ENCODE measurements around the gene HHAT.

The HHAT gene

GRCh38 chr1:210446479-210446878, 117.8 kb downstream of the HHAT start:
- peak; percentile 49 for DNase-seq

GRCh38 chr1:210447456-210448057, 118.9 kb downstream of the HHAT start:
- no peak for DNase-seq

GRCh38 chr1:210448297-210448892, 119.7 kb downstream of the HHAT start:
- peak; percentile 15 for DNase-seq

- DNase-seq = no peak
Observed at GRCh38 chr1:210455840-210456603, 127.3 kb downstream of the HHAT start.

- DNase-seq = no peak
Observed at GRCh38 chr1:210456731-210457255, 128.1 kb downstream of the HHAT start.

- no peak for DNase-seq
Observed at GRCh38 chr1:210457568-210457967, 128.9 kb downstream of the HHAT start.

- DNase-seq = peak; percentile 2
Observed at GRCh38 chr1:210464519-210465039, 135.9 kb downstream of the HHAT start.

- no peak for DNase-seq
Observed at GRCh38 chr1:210465150-210465549, 136.4 kb downstream of the HHAT start.

GRCh38 chr1:210467440-210468043, 138.8 kb downstream of the HHAT start:
- no peak for DNase-seq

- no peak for DNase-seq
Observed at GRCh38 chr1:210469441-210469840, 140.7 kb downstream of the HHAT start.

- no peak for DNase-seq
Observed at GRCh38 chr1:210475321-210475720, 146.6 kb downstream of the HHAT start.

- DNase-seq = no peak
Observed at GRCh38 chr1:210475806-210476205, 147.1 kb downstream of the HHAT start.

- no peak for DNase-seq
Observed at GRCh38 chr1:210476730-210477129, 148.0 kb downstream of the HHAT start.

- no peak for DNase-seq
Observed at GRCh38 chr1:210477328-210477924, 148.7 kb downstream of the HHAT start.

- no peak for DNase-seq
Observed at GRCh38 chr1:210478820-210479219, 150.1 kb downstream of the HHAT start.

GRCh38 chr1:210482491-210482890, 153.8 kb downstream of the HHAT start:
- DNase-seq = no peak

- no peak for DNase-seq
Observed at GRCh38 chr1:210482945-210483617, 154.4 kb downstream of the HHAT start.

- no peak for DNase-seq
Observed at GRCh38 chr1:210483821-210484220, 155.1 kb downstream of the HHAT start.

GRCh38 chr1:210487021-210487420, 158.3 kb downstream of the HHAT start:
- no peak for DNase-seq

GRCh38 chr1:210489491-210489890, 160.8 kb downstream of the HHAT start:
- no peak for DNase-seq

- no peak for DNase-seq
Observed at GRCh38 chr1:210490781-210491180, 162.1 kb downstream of the HHAT start.

- no peak for DNase-seq
Observed at GRCh38 chr1:210496063-210496462, 167.4 kb downstream of the HHAT start.

All from NCI-H146 (cell line).